ENCODE measurements around the gene MCTP1. TPM values are rescaled to one million over a fixed set of nuclear protein-coding genes. Genes with fewer than 3 reads are reported as not detected.

The MCTP1 gene
- total and polyA plus RNA-seq, 2 of the 13 experiments (the other 11 are each of a cell fraction or from before 2014, with no cell fraction given), result 0.15 to 0.48 TPM

DNA sequence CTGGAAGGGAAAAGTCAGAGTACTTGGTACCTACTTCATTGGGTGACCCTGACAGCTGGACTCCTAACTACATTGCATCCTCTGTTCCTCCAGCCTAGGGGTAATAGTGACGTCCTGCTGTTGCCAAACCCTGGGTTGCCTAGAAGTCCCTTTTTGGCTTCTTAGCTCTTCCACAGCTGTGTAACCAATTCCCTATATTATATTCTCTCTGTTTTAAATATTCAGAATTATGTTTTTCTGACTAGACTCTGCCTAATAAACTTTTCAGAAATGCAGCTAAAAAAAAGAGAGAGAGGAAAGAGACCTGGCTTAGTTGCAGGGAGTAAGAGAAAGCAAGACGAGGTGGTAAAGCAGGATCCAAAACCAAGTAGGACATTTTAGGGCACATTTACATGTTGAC, 28.4 kb downstream of the MCTP1 start:
- no peaks in the 10 kb centered on the region for H3K9me3 ChIP-seq (ENCODE audit: low read length)
- 0% methylated on average over 2 of the region's 2 CpGs for WGBS (ENCODE audit: low lambda C conversion rate)
- no peaks in the 10 kb centered on the region for H4K20me1 ChIP-seq (ENCODE audit: insufficient read depth, low read length)
- in situ Hi-C loops (cut with HindIII; ENCODE audit: extremely low pct_ligation_motif_present, low pct_unique_long_range_greater_than_20kb), result no loop called here
- no peak overlapping the region for H2AFZ ChIP-seq (ENCODE audit: low read length)
- H3K4me2 ChIP-seq (ENCODE audit: low read depth, low read length), result no peak overlapping the region
- intact Hi-C loops (cut with micrococcal nuclease; ENCODE audit: unreplicated experiment), result no loop called here
- H3K4me3 ChIP-seq (replicated peaks in 1 of 3; ENCODE audit: insufficient read depth in 1 of 3, low read depth in 2 of 3, low read length in 3 of 3), result no peak overlapping the region
- DNase-seq (ENCODE audit: low spot score) (no peak), FAIRE-seq (no peak), ATAC-seq (no peak)
- H3K9ac ChIP-seq (ENCODE audit: insufficient read depth, low read depth, low read length), result no peak overlapping the region
- H3K27ac ChIP-seq (ENCODE audit: extremely low read length, insufficient read depth, low read length), result no peak overlapping the region
- no TSS peak for BruUV-seq (replicated peaks)
- ChIA-PET POLR2A (no interaction called here), CTCF (ENCODE audit: low intra/inter-chr PET ratio, low total read pairs) (no interaction called here)
- H3K79me2 ChIP-seq (ENCODE audit: insufficient read depth, low read length), result no peaks in the 10 kb centered on the region
- no peaks in the 10 kb centered on the region for H3K36me3 ChIP-seq (replicated peaks in 1 of 2; ENCODE audit: control insufficient read depth in 1 of 2, insufficient read depth in 2 of 2, low read length in 2 of 2)
- H3K4me1 ChIP-seq (ENCODE audit: insufficient read depth, low read length), result peaks cover 1% of the 10 kb centered on the region
- no peaks in the 10 kb centered on the region for H3K27me3 ChIP-seq (ENCODE audit: control insufficient read depth in 1 of 2, insufficient read depth in 2 of 2, low read length in 2 of 2)
- no peak for TF ChIP-seq ZNF446 (CRISPR knock-in tag; IDR thresholded peaks at IDR 0.05)
- TF ChIP-seq, protein P1, sequence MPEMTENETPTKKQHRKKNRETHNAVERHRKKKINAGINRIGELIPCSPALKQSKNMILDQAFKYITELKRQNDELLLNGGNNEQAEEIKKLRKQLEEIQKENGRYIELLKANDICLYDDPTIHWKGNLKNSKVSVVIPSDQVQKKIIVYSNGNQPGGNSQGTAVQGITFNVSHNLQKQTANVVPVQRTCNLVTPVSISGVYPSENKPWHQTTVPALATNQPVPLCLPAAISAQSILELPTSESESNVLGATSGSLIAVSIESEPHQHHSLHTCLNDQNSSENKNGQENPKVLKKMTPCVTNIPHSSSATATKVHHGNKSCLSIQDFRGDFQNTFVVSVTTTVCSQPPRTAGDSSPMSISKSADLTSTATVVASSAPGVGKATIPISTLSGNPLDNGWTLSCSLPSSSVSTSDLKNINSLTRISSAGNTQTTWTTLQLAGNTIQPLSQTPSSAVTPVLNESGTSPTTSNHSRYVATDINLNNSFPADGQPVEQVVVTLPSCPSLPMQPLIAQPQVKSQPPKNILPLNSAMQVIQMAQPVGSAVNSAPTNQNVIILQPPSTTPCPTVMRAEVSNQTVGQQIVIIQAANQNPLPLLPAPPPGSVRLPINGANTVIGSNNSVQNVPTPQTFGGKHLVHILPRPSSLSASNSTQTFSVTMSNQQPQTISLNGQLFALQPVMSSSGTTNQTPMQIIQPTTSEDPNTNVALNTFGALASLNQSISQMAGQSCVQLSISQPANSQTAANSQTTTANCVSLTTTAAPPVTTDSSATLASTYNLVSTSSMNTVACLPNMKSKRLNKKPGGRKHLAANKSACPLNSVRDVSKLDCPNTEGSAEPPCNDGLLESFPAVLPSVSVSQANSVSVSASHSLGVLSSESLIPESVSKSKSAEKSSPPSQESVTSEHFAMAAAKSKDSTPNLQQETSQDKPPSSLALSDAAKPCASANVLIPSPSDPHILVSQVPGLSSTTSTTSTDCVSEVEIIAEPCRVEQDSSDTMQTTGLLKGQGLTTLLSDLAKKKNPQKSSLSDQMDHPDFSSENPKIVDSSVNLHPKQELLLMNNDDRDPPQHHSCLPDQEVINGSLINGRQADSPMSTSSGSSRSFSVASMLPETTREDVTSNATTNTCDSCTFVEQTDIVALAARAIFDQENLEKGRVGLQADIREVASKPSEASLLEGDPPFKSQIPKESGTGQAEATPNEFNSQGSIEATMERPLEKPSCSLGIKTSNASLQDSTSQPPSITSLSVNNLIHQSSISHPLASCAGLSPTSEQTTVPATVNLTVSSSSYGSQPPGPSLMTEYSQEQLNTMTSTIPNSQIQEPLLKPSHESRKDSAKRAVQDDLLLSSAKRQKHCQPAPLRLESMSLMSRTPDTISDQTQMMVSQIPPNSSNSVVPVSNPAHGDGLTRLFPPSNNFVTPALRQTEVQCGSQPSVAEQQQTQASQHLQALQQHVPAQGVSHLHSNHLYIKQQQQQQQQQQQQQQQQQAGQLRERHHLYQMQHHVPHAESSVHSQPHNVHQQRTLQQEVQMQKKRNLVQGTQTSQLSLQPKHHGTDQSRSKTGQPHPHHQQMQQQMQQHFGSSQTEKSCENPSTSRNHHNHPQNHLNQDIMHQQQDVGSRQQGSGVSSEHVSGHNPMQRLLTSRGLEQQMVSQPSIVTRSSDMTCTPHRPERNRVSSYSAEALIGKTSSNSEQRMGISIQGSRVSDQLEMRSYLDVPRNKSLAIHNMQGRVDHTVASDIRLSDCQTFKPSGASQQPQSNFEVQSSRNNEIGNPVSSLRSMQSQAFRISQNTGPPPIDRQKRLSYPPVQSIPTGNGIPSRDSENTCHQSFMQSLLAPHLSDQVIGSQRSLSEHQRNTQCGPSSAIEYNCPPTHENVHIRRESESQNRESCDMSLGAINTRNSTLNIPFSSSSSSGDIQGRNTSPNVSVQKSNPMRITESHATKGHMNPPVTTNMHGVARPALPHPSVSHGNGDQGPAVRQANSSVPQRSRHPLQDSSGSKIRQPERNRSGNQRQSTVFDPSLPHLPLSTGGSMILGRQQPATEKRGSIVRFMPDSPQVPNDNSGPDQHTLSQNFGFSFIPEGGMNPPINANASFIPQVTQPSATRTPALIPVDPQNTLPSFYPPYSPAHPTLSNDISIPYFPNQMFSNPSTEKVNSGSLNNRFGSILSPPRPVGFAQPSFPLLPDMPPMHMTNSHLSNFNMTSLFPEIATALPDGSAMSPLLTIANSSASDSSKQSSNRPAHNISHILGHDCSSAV (CRISPR knock-in tag; IDR thresholded peaks at IDR 0.05; ENCODE audit: borderline replicate concordance), result no peak
- TF ChIP-seq ZBTB20 (CRISPR knock-in tag; IDR thresholded peaks at IDR 0.05; ENCODE audit: borderline replicate concordance, low read depth), result no peak
- TF ChIP-seq, protein P2, sequence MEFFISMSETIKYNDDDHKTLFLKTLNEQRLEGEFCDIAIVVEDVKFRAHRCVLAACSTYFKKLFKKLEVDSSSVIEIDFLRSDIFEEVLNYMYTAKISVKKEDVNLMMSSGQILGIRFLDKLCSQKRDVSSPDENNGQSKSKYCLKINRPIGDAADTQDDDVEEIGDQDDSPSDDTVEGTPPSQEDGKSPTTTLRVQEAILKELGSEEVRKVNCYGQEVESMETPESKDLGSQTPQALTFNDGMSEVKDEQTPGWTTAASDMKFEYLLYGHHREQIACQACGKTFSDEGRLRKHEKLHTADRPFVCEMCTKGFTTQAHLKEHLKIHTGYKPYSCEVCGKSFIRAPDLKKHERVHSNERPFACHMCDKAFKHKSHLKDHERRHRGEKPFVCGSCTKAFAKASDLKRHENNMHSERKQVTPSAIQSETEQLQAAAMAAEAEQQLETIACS (CRISPR knock-in tag; IDR thresholded peaks at IDR 0.05), result no peak
- no peak for TF ChIP-seq ZNF614 (CRISPR knock-in tag; IDR thresholded peaks at IDR 0.05; ENCODE audit: borderline replicate concordance)
- TF ChIP-seq, protein P3, sequence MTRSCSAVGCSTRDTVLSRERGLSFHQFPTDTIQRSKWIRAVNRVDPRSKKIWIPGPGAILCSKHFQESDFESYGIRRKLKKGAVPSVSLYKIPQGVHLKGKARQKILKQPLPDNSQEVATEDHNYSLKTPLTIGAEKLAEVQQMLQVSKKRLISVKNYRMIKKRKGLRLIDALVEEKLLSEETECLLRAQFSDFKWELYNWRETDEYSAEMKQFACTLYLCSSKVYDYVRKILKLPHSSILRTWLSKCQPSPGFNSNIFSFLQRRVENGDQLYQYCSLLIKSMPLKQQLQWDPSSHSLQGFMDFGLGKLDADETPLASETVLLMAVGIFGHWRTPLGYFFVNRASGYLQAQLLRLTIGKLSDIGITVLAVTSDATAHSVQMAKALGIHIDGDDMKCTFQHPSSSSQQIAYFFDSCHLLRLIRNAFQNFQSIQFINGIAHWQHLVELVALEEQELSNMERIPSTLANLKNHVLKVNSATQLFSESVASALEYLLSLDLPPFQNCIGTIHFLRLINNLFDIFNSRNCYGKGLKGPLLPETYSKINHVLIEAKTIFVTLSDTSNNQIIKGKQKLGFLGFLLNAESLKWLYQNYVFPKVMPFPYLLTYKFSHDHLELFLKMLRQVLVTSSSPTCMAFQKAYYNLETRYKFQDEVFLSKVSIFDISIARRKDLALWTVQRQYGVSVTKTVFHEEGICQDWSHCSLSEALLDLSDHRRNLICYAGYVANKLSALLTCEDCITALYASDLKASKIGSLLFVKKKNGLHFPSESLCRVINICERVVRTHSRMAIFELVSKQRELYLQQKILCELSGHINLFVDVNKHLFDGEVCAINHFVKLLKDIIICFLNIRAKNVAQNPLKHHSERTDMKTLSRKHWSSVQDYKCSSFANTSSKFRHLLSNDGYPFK (CRISPR knock-in tag; IDR thresholded peaks at IDR 0.05; ENCODE audit: borderline replicate concordance), result no peak
- TF ChIP-seq, protein P4, sequence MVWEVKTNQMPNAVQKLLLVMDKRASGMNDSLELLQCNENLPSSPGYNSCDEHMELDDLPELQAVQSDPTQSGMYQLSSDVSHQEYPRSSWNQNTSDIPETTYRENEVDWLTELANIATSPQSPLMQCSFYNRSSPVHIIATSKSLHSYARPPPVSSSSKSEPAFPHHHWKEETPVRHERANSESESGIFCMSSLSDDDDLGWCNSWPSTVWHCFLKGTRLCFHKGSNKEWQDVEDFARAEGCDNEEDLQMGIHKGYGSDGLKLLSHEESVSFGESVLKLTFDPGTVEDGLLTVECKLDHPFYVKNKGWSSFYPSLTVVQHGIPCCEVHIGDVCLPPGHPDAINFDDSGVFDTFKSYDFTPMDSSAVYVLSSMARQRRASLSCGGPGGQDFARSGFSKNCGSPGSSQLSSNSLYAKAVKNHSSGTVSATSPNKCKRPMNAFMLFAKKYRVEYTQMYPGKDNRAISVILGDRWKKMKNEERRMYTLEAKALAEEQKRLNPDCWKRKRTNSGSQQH (CRISPR knock-in tag; IDR thresholded peaks at IDR 0.05; ENCODE audit: low read depth), result no peak
- TF ChIP-seq, protein P5, sequence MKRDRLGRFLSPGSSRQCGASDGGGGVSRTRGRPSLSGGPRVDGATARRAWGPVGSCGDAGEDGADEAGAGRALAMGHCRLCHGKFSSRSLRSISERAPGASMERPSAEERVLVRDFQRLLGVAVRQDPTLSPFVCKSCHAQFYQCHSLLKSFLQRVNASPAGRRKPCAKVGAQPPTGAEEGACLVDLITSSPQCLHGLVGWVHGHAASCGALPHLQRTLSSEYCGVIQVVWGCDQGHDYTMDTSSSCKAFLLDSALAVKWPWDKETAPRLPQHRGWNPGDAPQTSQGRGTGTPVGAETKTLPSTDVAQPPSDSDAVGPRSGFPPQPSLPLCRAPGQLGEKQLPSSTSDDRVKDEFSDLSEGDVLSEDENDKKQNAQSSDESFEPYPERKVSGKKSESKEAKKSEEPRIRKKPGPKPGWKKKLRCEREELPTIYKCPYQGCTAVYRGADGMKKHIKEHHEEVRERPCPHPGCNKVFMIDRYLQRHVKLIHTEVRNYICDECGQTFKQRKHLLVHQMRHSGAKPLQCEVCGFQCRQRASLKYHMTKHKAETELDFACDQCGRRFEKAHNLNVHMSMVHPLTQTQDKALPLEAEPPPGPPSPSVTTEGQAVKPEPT (CRISPR knock-in tag; IDR thresholded peaks at IDR 0.05; ENCODE audit: low read depth), result no peak
